ENCODE results near the gene WNK3. TPM values are rescaled to one million over a fixed set of nuclear protein-coding genes. Genes with fewer than 3 reads are reported as not detected.

The WNK3 gene
- total and polyA plus RNA-seq, 2 experiments from 2014 or later, result 27.6 to 57.5 TPM

DNA sequence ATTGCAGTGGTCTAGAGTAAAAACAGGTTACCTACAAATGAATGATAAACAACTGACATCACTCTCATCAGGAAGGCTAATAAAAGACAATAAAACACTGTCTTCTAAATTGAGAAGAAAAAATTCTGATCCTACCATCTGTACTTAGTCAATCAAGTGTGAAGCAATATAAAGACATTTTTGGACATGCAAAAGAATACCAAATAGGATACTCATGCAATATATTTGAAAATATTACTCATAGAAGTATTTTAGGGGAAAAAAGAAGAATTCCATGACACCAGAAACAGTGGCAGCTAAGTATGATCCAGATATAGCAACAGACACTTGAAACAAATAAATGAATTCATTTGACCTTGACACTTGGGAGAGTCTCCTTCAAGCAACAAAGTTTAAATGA, 111.0 kb downstream of the WNK3 start (continued):
- TF ChIP-seq, protein P1, sequence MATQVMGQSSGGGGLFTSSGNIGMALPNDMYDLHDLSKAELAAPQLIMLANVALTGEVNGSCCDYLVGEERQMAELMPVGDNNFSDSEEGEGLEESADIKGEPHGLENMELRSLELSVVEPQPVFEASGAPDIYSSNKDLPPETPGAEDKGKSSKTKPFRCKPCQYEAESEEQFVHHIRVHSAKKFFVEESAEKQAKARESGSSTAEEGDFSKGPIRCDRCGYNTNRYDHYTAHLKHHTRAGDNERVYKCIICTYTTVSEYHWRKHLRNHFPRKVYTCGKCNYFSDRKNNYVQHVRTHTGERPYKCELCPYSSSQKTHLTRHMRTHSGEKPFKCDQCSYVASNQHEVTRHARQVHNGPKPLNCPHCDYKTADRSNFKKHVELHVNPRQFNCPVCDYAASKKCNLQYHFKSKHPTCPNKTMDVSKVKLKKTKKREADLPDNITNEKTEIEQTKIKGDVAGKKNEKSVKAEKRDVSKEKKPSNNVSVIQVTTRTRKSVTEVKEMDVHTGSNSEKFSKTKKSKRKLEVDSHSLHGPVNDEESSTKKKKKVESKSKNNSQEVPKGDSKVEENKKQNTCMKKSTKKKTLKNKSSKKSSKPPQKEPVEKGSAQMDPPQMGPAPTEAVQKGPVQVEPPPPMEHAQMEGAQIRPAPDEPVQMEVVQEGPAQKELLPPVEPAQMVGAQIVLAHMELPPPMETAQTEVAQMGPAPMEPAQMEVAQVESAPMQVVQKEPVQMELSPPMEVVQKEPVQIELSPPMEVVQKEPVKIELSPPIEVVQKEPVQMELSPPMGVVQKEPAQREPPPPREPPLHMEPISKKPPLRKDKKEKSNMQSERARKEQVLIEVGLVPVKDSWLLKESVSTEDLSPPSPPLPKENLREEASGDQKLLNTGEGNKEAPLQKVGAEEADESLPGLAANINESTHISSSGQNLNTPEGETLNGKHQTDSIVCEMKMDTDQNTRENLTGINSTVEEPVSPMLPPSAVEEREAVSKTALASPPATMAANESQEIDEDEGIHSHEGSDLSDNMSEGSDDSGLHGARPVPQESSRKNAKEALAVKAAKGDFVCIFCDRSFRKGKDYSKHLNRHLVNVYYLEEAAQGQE (IDR thresholded peaks at IDR 0.05; ENCODE audit: unreplicated experiment), result no peak
- TF ChIP-seq, protein P2, sequence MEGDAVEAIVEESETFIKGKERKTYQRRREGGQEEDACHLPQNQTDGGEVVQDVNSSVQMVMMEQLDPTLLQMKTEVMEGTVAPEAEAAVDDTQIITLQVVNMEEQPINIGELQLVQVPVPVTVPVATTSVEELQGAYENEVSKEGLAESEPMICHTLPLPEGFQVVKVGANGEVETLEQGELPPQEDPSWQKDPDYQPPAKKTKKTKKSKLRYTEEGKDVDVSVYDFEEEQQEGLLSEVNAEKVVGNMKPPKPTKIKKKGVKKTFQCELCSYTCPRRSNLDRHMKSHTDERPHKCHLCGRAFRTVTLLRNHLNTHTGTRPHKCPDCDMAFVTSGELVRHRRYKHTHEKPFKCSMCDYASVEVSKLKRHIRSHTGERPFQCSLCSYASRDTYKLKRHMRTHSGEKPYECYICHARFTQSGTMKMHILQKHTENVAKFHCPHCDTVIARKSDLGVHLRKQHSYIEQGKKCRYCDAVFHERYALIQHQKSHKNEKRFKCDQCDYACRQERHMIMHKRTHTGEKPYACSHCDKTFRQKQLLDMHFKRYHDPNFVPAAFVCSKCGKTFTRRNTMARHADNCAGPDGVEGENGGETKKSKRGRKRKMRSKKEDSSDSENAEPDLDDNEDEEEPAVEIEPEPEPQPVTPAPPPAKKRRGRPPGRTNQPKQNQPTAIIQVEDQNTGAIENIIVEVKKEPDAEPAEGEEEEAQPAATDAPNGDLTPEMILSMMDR (conservative IDR thresholded peaks at IDR 0.05; ENCODE audit: low read depth in 2 of 2), result no peak
- TF ChIP-seq STAT1 (IDR thresholded peaks at IDR 0.05; ENCODE audit: unreplicated experiment), result no peak
- no peak for TF ChIP-seq ZNF114 (CRISPR knock-in tag; IDR thresholded peaks at IDR 0.05)
- no peak for TF ChIP-seq ZNF331 (CRISPR knock-in tag; IDR thresholded peaks at IDR 0.05; ENCODE audit: low read depth)
- TF ChIP-seq POLR2AphosphoS5 (IDR thresholded peaks at IDR 0.05; ENCODE audit: low read depth), result no peak
- TF ChIP-seq NANOG (IDR thresholded peaks at IDR 0.05; ENCODE audit: borderline replicate concordance), result no peak
- no peak for TF ChIP-seq EZH2phosphoT487 (IDR thresholded peaks at IDR 0.05; ENCODE audit: unreplicated experiment)

GRCh38 chrX:54238588-54238987, 119.3 kb downstream of the WNK3 start:
- H3K27me3 Mint-ChIP-seq (ENCODE audit: insufficient read depth, low read depth, poor library complexity), result peaks cover 2% of the 10 kb centered on the region
- 0 out of 2 replicates have a peak, but pooled peaks cover 6% of the 10 kb centered on the region for H3K36me3 ChIP-seq (ENCODE audit: insufficient read depth)
- no peaks in the 10 kb centered on the region for H3F3A ChIP-seq (replicated peaks; ENCODE audit: low read depth)
- no peak overlapping the region for H2AFZ ChIP-seq
- DNase-seq (ENCODE audit: low spot score) (no peak), ATAC-seq (no peak)
- H3K4me1 ChIP-seq (ENCODE audit: insufficient read depth), result no peaks in the 10 kb centered on the region
- H3K4me3 ChIP-seq, result no peak overlapping the region
- H4K20me1 ChIP-seq (replicated peaks; ENCODE audit: insufficient read depth), result no peaks in the 10 kb centered on the region
- H3K4me3 Mint-ChIP-seq, result no peak overlapping the region
- H3K79me2 ChIP-seq (replicated peaks; ENCODE audit: insufficient read depth), result no peaks in the 10 kb centered on the region
- H3K27me3 ChIP-seq (ENCODE audit: insufficient read depth), result no peaks in the 10 kb centered on the region
- H3K9me3 Mint-ChIP-seq, result no peaks in the 10 kb centered on the region
- H3K4me2 ChIP-seq, result no peak overlapping the region
- H3K4me1 Mint-ChIP-seq, result no peaks in the 10 kb centered on the region
- peaks cover 24% of the 10 kb centered on the region for H3K36me3 Mint-ChIP-seq (ENCODE audit: low read depth)
- no peaks in the 10 kb centered on the region for H3K9me2 ChIP-seq (ENCODE audit: insufficient read depth)
- H3K27ac ChIP-seq (ENCODE audit: low read depth), result no peak overlapping the region
- H3K27ac Mint-ChIP-seq, result no peak overlapping the region
- no peak for TF ChIP-seq POLR2AphosphoS5 (IDR thresholded peaks at IDR 0.05; ENCODE audit: low read depth)
- no peak for TF ChIP-seq NANOG (IDR thresholded peaks at IDR 0.05; ENCODE audit: borderline replicate concordance)
- TF ChIP-seq CREB1 (CRISPR knock-in tag; IDR thresholded peaks at IDR 0.05; ENCODE audit: low read depth), result no peak
- no peak for TF ChIP-seq EZH2phosphoT487 (IDR thresholded peaks at IDR 0.05; ENCODE audit: unreplicated experiment)
- TF ChIP-seq, protein P3, sequence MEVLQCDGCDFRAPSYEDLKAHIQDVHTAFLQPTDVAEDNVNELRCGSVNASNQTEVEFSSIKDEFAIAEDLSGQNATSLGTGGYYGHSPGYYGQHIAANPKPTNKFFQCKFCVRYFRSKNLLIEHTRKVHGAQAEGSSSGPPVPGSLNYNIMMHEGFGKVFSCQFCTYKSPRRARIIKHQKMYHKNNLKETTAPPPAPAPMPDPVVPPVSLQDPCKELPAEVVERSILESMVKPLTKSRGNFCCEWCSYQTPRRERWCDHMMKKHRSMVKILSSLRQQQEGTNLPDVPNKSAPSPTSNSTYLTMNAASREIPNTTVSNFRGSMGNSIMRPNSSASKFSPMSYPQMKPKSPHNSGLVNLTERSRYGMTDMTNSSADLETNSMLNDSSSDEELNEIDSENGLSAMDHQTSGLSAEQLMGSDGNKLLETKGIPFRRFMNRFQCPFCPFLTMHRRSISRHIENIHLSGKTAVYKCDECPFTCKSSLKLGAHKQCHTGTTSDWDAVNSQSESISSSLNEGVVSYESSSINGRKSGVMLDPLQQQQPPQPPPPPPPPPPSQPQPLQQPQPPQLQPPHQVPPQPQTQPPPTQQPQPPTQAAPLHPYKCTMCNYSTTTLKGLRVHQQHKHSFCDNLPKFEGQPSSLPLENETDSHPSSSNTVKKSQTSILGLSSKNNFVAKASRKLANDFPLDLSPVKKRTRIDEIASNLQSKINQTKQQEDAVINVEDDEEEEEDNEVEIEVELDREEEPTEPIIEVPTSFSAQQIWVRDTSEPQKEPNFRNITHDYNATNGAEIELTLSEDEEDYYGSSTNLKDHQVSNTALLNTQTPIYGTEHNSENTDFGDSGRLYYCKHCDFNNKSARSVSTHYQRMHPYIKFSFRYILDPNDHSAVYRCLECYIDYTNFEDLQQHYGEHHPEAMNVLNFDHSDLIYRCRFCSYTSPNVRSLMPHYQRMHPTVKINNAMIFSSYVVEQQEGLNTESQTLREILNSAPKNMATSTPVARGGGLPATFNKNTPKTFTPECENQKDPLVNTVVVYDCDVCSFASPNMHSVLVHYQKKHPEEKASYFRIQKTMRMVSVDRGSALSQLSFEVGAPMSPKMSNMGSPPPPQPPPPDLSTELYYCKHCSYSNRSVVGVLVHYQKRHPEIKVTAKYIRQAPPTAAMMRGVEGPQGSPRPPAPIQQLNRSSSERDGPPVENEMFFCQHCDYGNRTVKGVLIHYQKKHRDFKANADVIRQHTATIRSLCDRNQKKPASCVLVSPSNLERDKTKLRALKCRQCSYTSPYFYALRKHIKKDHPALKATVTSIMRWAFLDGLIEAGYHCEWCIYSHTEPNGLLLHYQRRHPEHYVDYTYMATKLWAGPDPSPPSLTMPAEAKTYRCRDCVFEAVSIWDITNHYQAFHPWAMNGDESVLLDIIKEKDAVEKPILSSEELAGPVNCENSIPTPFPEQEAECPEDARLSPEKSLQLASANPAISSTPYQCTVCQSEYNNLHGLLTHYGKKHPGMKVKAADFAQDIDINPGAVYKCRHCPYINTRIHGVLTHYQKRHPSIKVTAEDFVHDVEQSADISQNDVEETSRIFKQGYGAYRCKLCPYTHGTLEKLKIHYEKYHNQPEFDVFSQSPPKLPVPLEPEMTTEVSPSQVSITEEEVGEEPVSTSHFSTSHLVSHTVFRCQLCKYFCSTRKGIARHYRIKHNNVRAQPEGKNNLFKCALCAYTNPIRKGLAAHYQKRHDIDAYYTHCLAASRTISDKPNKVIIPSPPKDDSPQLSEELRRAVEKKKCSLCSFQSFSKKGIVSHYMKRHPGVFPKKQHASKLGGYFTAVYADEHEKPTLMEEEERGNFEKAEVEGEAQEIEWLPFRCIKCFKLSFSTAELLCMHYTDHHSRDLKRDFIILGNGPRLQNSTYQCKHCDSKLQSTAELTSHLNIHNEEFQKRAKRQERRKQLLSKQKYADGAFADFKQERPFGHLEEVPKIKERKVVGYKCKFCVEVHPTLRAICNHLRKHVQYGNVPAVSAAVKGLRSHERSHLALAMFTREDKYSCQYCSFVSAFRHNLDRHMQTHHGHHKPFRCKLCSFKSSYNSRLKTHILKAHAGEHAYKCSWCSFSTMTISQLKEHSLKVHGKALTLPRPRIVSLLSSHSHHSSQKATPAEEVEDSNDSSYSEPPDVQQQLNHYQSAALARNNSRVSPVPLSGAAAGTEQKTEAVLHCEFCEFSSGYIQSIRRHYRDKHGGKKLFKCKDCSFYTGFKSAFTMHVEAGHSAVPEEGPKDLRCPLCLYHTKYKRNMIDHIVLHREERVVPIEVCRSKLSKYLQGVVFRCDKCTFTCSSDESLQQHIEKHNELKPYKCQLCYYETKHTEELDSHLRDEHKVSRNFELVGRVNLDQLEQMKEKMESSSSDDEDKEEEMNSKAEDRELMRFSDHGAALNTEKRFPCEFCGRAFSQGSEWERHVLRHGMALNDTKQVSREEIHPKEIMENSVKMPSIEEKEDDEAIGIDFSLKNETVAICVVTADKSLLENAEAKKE (CRISPR knock-in tag; IDR thresholded peaks at IDR 0.05), result no peak
- no peak for TF ChIP-seq ZNF331 (CRISPR knock-in tag; IDR thresholded peaks at IDR 0.05; ENCODE audit: low read depth)
- TF ChIP-seq JUNB (IDR thresholded peaks at IDR 0.05; ENCODE audit: unreplicated experiment), result no peak
- TF ChIP-seq, protein P2 (conservative IDR thresholded peaks at IDR 0.05; ENCODE audit: low read depth in 2 of 2), result no peak
